Activated T-cell treated with anti-CD3 and anti-CD28 coated beads, Interleukin-2, amount 50 U/mL, for 48 hours (primary cell): ENCODE results near the gene SPPL2B.
"Not testable (repeated sequence)": the region's sequence is repeated elsewhere in the genome, so short reads cannot be mapped to it uniquely, and the experiment has no call there.

Source experiments
- DNase-seq, 2 experiments: peaks; one replicate each; pipeline ENCODE4 v3.0.0-alpha.2; 2020

The SPPL2B gene, protein sequence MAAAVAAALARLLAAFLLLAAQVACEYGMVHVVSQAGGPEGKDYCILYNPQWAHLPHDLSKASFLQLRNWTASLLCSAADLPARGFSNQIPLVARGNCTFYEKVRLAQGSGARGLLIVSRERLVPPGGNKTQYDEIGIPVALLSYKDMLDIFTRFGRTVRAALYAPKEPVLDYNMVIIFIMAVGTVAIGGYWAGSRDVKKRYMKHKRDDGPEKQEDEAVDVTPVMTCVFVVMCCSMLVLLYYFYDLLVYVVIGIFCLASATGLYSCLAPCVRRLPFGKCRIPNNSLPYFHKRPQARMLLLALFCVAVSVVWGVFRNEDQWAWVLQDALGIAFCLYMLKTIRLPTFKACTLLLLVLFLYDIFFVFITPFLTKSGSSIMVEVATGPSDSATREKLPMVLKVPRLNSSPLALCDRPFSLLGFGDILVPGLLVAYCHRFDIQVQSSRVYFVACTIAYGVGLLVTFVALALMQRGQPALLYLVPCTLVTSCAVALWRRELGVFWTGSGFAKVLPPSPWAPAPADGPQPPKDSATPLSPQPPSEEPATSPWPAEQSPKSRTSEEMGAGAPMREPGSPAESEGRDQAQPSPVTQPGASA

DNA sequence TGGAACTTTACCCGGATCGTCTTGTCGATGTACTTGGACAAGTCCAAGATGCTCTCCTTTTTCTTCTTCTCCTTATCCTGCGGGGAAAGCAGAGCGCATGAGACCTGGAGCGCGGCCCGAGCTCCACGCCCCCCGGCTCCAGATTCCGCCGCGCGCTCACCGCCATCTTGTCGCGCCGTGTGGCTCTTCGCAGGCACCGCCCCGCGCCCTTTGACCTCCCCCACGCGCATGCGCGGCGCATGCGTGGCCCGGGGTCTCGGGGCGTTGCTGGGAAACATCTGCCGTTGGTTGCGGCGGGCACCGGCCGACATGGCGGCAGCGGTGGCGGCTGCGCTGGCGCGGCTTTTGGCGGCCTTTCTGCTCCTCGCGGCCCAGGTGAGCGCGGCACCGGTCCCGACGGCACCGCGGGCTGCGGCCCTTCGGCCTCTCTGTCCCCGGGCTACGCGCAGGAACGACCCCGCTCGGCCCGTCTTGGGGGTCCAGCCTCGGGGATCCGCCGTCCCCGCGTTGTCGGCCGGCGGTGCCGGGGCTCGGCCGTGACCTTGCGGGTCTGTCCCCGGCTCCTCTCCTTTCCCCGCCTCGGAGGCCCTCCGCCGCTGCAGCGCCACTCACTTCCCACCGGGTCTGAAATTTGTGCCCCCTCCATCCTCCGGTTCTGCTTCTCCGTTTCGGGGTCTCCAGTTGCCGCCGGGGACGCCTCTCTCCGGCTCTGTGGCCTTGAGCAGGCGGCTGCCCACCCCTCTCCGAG, at the start of gene SPPL2B, which contains the start of gene LSM7:
Gene SPPL2B (plus strand): TSS at position 284 of the 748 bp plus-strand sequence. CDS start 26 bp downstream, at position 310.
Gene LSM7 (minus strand): TSS at position 186 of the 748 bp plus-strand sequence. CDS start 20 bp downstream, at position 166.
- DNase-seq = peak; percentile 94 to 95

DNA sequence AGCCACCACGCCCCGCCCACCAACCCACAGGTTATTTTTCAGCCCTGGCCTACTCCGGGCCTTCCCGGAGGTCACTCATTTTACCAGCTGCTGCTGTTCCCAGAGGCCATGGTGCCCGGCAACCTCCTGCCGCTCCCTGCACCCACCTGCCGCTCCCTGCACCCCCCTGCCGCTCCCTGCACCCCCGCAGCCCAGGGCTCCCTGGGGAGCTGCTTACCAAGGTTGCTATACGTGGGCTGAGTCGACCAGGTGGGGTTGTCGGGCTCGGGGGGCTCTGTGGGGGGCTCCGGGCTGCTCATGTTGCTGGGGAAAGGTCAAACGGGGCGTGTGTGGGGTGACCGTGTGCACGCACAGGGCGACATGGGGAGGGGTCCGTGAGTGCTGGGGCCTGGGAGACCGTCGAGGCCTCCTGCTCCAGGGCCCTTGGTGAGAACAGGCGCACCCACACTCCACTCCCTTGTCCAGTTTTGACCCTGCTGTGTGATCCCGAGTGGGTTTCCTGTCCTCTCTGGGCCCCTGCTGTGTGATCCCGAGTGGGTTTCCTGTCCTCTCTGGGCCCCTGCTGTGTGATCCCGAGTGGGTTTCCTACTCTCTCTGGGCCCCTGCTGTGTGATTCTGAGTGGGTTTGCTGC, 47.7 kb upstream of the SPPL2B start:
- no peak for DNase-seq

DNA sequence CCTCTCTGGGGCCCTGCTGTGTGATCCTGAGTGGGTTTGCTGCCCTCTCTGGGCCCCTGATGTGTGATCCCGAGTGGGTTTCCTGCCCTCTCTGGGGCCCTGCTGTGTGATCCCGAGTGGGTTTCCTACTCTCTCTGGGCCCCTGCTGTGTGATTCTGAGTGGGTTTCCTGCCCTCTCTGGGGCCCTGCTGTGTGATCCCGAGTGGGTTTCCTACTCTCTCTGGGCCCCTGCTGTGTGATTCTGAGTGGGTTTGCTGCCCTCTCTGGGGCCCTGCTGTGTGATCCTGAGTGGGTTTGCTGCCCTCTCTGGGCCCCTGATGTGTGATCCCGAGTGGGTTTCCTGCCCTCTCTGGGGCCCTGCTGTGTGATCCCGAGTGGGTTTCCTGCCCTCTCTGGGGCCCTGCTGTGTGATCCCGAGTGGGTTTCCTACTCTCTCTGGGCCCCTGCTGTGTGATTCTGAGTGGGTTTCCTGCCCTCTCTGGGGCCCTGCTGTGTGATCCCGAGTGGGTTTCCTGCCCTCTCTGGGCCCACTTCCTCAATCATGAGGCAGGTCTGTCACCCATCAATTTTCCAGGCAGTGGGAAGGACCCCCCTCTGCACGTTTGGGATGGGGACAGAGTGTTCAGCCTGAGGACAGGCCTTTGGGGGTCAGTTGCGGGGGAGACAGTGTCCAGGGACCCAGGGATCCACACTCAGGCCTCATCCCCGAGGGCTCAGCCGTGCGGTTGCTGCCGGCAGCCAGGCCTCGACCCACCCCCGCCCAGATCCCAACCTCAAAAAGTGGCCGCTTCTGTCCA, 47.0 kb upstream of the SPPL2B start:
- DNase-seq = not testable (repeated sequence)

DNA sequence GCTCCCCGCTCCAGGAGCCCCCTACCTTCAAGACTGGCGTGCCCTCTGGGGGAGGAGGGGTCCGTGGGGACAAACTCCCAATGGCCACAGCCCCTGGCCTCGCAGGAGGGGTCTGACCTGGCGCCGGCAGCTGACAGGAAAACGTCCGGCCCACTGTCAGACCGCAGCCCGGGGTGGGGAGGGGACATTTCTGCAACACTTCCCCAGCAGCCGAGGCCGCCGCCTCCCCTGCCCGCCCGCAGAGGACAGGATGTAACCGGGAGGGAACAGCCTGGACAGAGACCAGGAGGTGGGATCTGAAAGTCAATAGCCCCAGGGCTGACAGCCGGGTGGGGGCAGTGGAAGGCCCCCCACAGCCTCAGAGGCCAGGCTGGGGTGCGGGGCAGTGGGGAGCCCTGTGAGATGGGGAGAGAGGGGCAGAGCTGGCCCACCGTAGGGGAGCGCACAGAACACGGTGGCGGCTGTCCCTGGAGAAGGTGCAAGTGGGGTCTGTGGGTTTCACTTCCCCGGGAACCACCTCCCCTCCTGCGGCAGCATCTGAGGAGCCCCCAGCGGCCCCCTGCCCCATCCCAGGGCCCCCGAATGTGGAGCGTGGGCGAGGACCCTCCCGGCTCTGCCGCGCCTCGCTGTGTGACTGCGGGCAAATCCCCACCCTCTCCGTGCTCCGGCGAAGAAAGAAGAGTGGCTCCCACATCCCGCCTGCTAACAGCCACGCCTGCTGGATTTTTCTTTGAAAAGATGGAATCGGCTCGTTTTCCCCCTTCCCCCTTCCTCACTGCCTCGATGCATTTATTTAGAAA, 46.2 kb upstream of the SPPL2B start, which contains the start of gene PEAK3:
Gene PEAK3 (minus strand): TSS at position 114 of the 800 bp plus-strand sequence. CDS start 1,244 bp downstream, outside the sequence.
- peak; percentile 47 to 52 for DNase-seq

DNA sequence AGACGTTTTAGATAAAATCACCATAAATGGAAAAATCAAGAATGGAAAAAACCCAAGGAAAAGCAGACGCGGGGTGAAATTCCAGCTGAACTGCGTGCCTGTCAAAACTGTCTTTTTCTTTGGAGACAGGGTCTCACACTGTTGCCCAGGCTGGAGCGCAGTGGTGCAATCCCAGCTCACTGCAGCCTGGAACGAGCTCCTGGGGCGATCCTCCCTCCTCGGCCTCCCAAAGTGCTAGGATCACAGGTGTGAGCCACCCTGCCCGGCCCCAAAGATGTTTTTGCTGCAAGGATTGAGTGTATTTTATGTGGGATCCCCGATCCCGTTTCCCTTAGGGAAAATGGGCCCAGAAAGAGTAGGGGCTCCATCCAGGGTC, 45.6 kb upstream of the SPPL2B start:
- DNase-seq = no peak

DNA sequence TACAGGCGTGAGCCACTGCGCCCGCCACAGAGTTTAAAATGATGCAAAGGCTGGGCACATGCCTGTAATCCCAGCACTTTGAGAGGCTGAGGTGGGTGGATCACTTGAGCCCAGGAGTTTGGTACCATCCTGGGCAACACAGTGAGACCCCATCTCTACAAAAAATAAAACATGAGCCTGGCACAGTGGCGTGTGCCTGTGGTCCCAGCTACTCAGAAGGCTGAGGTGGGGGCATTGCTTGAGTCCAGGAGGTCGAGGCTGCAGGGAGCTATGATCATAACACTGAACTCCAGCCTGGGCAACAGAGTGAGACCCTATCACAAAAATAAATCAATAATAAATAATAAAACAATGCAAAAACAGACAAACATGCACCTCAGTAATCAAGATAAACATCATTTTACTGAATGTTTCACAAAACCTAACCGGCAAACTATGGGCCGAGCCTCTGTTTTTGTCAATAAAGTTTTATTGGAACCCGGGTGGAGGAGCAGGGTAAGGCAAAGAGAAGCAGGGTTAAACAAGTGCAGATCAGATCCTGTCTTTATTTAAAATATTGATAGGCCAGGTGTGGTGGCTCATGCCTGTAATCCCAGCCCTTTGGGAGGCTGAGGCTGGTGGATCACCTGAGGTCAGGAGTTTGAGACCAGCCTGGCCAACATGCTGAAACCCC, 44.5 kb upstream of the SPPL2B start:
- DNase-seq = no peak

DNA sequence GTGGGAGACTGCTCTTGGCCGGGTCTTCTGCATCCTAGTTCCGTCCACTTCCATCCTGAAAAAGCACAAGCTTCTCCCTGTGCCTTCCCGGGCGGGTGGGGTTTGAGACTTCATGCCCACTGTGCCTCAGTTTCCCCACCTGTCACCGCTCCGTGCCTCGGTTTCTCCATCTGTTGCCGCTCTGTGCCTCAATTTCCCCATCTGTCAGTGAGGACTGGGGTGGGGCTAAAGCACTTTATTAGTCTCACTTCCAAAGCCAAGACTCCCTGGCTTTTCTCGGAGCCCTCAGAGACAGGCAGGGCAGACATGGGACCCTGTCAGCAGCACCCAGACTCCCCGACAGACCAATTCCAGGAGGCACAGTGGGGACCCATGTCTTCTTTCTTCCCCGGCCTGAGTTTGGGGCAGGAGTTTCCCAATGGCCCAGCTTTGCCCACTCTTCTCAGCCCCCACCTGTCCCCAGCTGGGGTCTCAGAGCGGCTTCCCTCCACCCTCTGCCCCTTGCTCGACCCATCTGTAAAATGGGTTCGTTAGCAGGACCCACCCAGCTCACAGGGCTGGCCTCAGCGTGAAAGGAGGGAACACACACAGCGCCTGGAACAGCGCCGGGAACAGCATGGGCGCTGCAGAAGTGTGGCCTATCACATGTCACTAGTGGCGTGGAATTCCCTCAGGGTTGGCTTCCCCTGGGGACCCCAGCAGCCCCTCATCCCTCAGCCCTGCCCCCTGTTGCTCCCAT, 41.9 kb upstream of the SPPL2B start:
- no peak for DNase-seq

DNA sequence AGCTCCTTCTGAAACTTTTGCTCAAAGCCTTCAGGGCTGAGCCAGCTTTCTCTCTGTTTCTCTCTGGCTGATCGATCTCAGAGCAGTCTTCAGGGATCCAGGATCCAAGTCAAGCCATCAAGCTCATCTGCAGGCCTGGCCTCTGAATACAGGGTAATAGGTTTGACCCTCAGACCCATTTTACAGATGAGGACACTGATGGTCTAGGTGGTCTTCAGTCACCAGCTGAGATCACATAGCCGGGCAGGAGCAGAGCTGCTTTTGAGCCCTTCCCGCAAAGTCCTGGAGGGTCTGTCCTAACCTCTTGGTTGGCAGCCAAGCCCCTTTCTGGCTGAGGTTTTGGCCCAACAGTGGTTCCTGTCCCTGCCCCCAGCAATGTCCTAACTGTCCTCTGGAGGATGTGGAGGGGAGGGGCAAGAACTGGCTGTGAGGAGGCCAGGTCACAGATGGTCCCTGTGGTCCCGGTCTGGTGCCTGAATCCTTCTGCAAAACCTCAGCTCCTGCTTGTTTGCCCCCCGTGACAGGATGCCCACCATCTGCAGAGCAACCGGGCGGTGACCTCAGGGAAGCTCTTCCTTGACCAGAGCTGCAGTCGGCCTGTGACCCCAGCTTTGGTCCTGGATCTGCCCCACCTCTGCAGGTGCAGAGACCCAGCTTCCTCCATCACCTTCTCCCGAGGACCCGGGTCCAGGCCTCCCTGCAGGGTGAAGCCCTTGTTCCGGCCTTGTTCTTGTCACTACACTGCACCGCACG, 40.7 kb upstream of the SPPL2B start:
- no peak for DNase-seq

DNA sequence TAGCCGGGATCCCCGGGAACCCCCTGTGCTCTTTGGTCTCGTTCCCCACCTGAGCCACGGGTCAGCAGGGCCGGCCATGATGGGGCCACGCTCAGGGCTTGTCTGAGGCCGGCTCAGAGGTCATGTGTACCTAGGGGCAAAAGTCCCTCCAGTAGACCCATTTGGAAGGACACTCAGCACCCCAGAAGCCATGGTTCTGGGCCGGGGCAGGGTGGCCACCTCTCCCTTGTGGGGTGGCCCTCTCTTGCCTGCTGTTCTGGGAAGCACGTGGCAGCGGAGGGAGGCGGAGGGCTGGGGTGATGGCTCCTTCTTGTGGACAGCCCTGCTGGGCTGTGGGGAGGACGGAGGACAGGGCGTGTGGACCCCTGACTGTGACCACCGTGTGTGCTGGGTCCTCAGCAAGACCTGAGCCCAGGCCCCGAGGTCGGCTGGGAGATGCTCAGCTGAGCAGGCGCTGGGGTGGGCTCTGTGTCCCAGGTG, 40.1 kb upstream of the SPPL2B start:
- DNase-seq = no peak

DNA sequence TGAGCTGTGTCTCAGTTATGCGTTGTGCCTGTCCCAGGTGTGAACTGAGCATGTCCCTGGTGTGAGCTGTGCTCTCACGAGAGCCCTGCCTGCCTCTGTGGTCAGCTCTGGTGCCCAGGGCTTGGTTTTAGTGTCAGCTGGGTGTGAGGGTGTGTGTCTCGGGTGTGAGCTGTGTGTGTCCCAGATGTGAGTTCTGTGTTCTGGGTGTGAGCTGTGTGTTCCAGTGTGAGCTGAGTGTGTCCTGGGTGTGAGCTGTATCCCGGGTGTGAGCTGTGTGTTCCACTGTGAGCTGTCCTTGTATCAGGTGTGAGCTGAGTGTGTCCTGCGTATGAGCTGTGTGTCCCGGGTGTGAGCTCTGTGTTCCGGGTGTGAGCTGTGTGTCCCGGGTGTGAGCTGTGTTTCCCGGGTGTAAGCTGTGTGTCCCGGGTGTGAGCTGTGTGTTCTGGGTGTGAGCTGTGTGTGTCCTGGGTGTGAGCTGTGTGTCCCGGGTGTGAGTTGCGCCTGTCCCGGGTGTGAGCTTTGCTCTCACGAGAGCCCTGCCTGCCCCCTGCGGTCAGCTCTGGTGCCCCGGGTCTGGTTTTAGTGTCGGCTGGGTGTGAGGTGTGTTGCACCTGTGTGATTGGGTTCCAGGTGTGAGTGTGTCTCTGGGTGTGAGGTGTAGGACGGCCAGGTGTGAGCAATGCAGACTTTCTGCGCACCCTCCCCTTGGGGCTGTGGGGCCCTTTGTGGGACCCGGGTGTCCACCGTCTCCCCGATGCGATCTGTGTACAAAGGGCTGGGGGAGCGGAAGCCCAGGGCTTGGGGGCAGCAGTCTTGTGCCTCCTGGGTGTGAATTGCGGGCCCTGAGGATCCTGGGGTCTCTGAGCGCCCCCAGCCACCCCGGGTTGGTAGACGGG, 39.4 kb upstream of the SPPL2B start:
- peak in 1 of 2 experiments; percentile 34 for DNase-seq

DNA sequence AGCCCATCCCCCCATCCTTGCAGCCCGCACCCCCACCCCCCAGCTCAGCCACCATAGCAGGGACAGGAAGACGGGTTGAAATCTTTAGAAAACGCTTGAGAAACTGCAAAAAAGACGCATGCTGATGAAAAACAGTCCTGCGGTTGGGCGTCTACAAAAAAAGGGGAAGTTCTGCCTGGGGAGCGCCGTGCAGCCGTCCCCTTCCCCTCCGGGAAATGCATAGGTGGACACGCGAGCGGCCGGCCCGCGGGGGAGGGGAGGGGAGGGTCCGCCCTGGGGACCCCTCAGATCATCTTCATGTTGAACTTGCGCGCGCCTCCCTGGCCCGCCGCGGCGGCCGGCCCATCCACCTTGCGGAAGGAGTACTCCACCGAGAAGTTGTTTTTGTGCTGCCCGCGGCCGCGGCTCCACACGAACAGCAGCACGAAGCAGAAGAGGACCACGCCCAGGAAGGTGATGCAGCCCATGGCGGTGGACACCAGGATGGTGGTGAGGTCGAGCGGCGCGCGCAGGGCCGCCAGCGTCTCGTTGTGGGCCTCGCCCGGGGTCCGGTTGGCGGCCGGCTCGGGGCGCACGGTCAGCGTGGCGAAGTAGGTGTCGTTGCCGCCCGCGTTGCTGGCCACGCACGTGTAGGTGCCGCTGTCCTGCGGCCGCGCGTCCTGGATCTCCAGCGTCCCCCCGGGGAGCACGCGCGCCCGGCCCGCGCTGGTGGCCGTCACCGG, 38.6 kb upstream of the SPPL2B start:
- peak; percentile 64 to 65 for DNase-seq

DNA sequence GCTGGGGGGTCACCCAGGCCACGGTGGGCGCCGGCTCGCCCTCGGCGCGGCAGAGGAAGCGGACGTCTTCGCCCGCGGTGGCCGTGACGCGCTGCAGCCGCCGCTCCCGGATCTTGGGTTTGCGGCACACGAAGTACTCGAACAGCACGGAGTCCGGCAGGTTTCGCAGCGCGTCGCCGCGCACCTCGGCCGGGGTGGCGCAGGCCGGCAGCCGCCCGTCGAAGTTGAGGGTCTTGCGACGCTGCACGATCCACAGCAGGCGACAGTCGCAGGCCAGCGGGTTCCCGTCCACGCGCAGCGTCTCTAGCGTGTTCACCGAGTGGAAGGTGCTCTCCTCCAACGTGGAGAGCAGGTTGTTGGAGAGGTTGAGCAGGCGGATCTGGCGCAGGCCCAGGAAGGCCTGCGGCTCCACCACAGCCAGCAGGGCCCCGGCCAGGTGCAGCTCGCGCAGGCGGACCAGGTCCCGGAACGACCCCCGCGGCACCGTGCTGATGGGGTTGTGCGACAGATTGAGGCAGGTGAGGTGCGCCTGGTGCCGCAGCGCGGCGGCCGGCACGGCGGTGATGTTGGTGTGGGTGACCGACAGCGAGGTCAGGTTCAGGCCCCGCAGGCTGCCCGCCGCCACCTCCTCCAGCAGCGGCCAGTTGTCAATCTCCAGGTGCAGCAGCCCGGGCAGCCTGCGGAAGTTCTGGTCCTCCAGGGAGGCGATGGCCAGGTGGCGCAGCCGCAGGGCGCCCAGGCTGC, 37.9 kb upstream of the SPPL2B start:
- peak in 1 of 2 experiments; percentile 43 for DNase-seq

DNA sequence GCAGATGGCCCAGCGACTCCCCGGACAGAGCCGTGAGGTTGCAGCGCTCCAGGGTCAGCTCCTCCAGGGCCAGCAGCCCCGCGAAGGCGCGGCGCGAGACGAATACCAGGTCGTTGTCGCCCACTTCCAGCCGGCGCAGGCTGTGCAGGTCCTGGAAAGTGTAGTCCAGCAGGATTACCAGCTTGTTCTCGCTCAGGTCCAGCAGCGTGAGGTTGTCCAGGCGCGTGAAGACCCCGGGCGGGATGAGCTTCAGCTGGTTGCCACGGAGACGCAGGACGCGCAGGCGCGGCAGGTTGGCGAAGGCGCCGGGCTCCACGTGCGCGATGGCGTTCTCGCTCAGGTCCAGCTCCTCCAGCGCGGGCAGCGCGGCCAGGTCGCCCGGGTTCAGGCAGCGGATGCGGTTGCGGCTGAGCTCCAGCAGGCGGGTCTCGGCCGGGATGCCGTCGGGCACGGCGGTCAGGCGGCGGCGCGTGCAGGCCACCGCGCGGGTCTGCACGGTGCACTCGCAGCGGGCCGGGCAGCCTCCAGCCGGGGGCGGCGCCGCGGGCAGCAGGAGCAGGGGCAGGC, 37.2 kb upstream of the SPPL2B start:
- DNase-seq = no peak

DNA sequence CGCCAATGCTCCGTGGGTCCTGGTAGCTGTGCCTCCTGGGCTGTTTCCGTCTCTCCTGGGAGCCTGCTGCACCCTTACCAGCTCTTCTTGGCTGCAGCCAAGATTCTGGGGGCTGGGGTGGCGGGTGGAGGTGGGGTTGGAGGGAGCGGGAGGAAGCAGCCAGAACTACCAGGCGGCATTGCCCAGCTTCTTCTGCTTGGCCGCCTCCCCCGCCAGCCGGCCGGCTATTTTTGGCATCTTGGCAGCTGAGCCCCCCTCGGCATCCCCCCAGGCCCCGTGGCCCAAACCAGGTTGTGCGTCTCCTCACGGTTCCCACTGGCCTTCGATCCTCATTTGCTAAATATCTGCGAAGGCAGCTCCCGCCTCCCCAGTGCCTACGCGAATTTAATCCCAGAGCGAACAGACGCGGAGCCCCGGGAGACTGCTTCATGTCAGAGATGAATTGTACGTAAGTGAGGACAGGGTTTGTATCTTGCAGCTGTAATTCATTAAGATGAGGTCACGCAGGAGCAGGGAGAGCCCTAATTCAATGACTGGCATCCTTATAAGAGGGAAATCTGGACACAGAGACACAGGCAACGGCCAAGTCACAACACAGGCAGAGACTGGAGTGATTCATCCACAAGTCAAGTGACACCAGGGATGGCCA, 33.7 kb upstream of the SPPL2B start:
- DNase-seq = no peak

DNA sequence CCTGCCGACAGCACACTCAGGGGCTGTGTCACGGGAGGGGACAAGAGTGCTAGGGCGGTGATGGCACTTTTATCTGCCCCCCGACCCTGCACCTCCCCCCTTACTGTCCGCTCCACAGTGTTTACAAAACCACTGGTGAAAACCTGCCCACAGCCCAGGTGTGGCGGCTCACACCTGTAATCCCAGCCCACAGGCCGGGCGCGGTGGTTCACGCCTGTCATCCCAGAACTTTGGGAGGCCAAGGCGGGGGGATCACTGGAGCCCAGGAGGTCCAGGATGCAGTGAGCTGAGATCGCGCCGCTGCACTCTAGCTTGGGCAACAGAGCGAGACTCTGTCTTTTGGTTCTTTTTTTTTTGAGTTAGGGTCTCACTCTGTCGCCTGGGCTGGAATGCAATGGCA, 32.3 kb upstream of the SPPL2B start:
- DNase-seq = no peak

DNA sequence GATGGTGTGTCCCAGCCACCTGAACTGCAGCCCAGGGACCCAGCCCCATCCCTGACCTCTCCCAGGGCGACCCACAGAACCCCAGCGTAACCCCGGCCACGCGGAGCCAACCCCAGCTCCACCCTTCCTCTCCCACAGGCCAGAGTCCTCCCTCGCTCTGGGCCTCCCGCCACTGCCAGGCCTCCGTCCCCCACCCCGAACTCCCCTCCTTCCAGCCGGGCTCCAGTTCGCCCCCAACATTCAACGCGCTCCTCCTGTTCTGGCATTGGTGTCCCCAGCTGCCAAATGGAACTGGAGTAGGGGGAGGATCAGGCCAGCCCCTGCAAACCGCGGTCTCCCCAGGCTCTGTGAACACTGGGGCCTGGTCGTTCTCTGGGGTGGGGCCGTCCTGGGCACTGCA, 28.0 kb upstream of the SPPL2B start:
- DNase-seq = no peak
